Measurements from ENCODE around the gene TMEM121.

- TF ChIP-seq CTCF (IDR thresholded peaks at IDR 0.05) (no peak), POLR2AphosphoS5 (IDR thresholded peaks at IDR 0.05; ENCODE audit: insufficient read depth in 1 of 2, low read depth in 1 of 2) (no peak), POLR2A (IDR thresholded peaks at IDR 0.05) (no peak)
These were observed 42.9 kb upstream of the TMEM121 start for GRCh38 chr14:105483300-105484068.
